OCI-LY7 (cell line): ENCODE results near the gene PITPNC1.

Experiments used
- EZH2phosphoT487 ChIP-seq: fragments of 200-600 bp; sonication (generic); IDR thresholded peaks from 2 replicates; pipeline ENCODE4 v1.6.1; 2018; ENCODE audit warnings: low read depth, borderline replicate concordance, mild to moderate bottlenecking, mixed run types, antibody characterized with exemption, low read length, moderate library complexity, mixed read lengths
- TF ChIP-seq, protein P1 (sequence below): fragments of 200-600 bp; sonication (generic); conservative IDR thresholded peaks from 2 replicates; pipeline ENCODE4 v1.5.1; 2014; ENCODE audit warnings: mild to moderate bottlenecking, antibody characterized with exemption, low read length, moderate library complexity, mixed read lengths

DNA sequence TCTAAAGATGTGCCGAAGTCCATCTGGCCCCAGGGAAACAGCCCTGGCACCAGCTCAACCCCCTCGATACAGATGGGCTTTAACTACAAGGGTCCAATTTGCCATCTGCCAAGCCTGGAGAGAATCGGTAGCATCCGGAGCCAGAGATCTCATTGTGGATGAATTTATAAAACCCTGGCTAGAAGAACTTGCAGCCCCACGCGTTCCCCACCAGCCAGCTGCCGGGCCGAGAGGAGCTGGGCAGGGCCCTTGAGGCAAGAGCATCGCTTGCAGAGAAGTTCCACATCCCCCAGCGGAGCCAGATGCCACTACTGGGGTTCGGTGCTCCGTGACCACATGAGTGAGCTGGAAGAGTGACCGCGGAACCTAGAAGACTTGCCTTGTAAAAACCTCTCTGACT, 275.4 kb downstream of the PITPNC1 start:
- TF ChIP-seq, protein P1, sequence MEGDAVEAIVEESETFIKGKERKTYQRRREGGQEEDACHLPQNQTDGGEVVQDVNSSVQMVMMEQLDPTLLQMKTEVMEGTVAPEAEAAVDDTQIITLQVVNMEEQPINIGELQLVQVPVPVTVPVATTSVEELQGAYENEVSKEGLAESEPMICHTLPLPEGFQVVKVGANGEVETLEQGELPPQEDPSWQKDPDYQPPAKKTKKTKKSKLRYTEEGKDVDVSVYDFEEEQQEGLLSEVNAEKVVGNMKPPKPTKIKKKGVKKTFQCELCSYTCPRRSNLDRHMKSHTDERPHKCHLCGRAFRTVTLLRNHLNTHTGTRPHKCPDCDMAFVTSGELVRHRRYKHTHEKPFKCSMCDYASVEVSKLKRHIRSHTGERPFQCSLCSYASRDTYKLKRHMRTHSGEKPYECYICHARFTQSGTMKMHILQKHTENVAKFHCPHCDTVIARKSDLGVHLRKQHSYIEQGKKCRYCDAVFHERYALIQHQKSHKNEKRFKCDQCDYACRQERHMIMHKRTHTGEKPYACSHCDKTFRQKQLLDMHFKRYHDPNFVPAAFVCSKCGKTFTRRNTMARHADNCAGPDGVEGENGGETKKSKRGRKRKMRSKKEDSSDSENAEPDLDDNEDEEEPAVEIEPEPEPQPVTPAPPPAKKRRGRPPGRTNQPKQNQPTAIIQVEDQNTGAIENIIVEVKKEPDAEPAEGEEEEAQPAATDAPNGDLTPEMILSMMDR, result no peak
- TF ChIP-seq EZH2phosphoT487, result no peak
